Measurements from ENCODE around the gene ACSM5.
"Not testable (repeated sequence)": the region's sequence is repeated elsewhere in the genome, so short reads cannot be mapped to it uniquely, and the experiment has no call there.

ACSM5 gene

GRCh38 chr16:20460313-20460712, 51.0 kb downstream of the ACSM5 start:
- not testable (repeated sequence) for DNase-seq

GRCh38 chr16:20468954-20469353, 59.6 kb downstream of the ACSM5 start:
- DNase-seq = not testable (repeated sequence)

- not testable (repeated sequence) for DNase-seq
These were observed 60.6 kb downstream of the ACSM5 start for GRCh38 chr16:20469930-20470329.

- not testable (repeated sequence) for DNase-seq
These were observed 61.4 kb downstream of the ACSM5 start for GRCh38 chr16:20470732-20471131.

- DNase-seq = not testable (repeated sequence)
These were observed 67.9 kb downstream of the ACSM5 start for GRCh38 chr16:20477188-20477744.

GRCh38 chr16:20483989-20484388, 74.7 kb downstream of the ACSM5 start:
- DNase-seq = not testable (repeated sequence)

GRCh38 chr16:20484726-20485125, 75.4 kb downstream of the ACSM5 start:
- DNase-seq = no peak

GRCh38 chr16:20485408-20485807, 76.1 kb downstream of the ACSM5 start:
- no peak for DNase-seq

Measured in stimulated activated CD4-positive, alpha-beta T cell treated with anti-CD3 and anti-CD28 coated beads, Interleukin-15, amount 100 ng/mL, for 24 hours (primary cell).